ENCODE data around the gene PTPRN2.

- TF ChIP-seq, protein P1, sequence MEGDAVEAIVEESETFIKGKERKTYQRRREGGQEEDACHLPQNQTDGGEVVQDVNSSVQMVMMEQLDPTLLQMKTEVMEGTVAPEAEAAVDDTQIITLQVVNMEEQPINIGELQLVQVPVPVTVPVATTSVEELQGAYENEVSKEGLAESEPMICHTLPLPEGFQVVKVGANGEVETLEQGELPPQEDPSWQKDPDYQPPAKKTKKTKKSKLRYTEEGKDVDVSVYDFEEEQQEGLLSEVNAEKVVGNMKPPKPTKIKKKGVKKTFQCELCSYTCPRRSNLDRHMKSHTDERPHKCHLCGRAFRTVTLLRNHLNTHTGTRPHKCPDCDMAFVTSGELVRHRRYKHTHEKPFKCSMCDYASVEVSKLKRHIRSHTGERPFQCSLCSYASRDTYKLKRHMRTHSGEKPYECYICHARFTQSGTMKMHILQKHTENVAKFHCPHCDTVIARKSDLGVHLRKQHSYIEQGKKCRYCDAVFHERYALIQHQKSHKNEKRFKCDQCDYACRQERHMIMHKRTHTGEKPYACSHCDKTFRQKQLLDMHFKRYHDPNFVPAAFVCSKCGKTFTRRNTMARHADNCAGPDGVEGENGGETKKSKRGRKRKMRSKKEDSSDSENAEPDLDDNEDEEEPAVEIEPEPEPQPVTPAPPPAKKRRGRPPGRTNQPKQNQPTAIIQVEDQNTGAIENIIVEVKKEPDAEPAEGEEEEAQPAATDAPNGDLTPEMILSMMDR (conservative IDR thresholded peaks at IDR 0.05 in 1 of 2, IDR thresholded peaks at IDR 0.05 in 1 of 2; ENCODE audit: low read depth in 1 of 2, low read length in 2 of 2), result no peak
- no peak for TF ChIP-seq EZH2 (IDR thresholded peaks at IDR 0.05; ENCODE audit: low read length, missing control alignments)
These were observed 1046.9 kb downstream of the PTPRN2 start for GRCh38 chr7:157540606-157541294.

Data from fibroblast of lung (primary cell).